ENCODE results near the gene STT3B. TPM values are rescaled to one million over a fixed set of nuclear protein-coding genes. Genes with fewer than 3 reads are reported as not detected.

The STT3B gene
- total and polyA plus RNA-seq, 4 experiments from 2014 or later = 145 to 183 (median 159) TPM

GRCh38 chr3:31530039-31530959 lies 2.4 kb upstream of the STT3B start:
- no peak overlapping the region for H3K4me3 Mint-ChIP-seq
- H3K27ac Mint-ChIP-seq = no peak overlapping the region

GRCh38 chr3:31530960-31531335 lies 1.8 kb upstream of the STT3B start:
- H3K27ac ChIP-seq (ENCODE audit: low read depth, low read length) = no peak overlapping the region
- no peaks in the 10 kb centered on the region for H3K36me3 ChIP-seq (ENCODE audit: insufficient read depth, low read length)
- DNase-seq = no peak
- ChIA-PET POLR2A (ENCODE audit: partially characterized antibody) (interaction anchor here (0.7 to 4.8 kb wide), 17 partner anchors 10 to 875 kb away, joined by 3 to 187 read pairs (median 15); no protein-coding TSS in a partner anchor), CTCF (ENCODE audit: partially characterized antibody) (interaction anchor here (0.7 to 4.1 kb wide), 12 partner anchors 9 to 596 kb away, joined by 3 to 48 read pairs (median 10); no protein-coding TSS in a partner anchor)
- peaks cover 21% of the 10 kb centered on the region for H3K4me1 ChIP-seq (ENCODE audit: insufficient read depth, low read length)
- peak overlapping the region in 5 of 8 donors; percentile 92 to 99 (median 98) for H3K4me3 Mint-ChIP-seq
- H3K4me1 Mint-ChIP-seq = peaks cover 2 to 22% (median 7%) of the 10 kb centered on the region in 4 donors
- no peaks in the 10 kb centered on the region for H3K27me3 ChIP-seq (ENCODE audit: insufficient read depth, low read length)
- H3K27me3 Mint-ChIP-seq = no peaks in the 10 kb centered on the region
- peaks cover 0 to 19% of the 10 kb centered on the region in 2 donors for H3K36me3 Mint-ChIP-seq
- no peaks in the 10 kb centered on the region for H3K9me3 ChIP-seq (ENCODE audit: control insufficient read depth in 1 of 2, low read length in 2 of 2)
- H3K9me3 Mint-ChIP-seq = no peaks in the 10 kb centered on the region
- H3K4me3 ChIP-seq (ENCODE audit: low read length in 2 of 2) = peak overlapping the region; percentile 9 to 84
- H3K27ac Mint-ChIP-seq = peak overlapping the region in 2 of 7 donors; percentile 99
- intact Hi-C loops (cut with micrococcal nuclease) = loop anchor here (5.0 to 10.0 kb wide), 6 partner anchors 154 to 974 kb away; partner anchors contain the start of gene CMTM6

More at GRCh38 chr3:31530039-31530959, 2.4 kb upstream of the STT3B start:
- peaks cover 0 to 19% of the 10 kb centered on the region in 2 donors for H3K36me3 Mint-ChIP-seq
- H3K9me3 Mint-ChIP-seq = no peaks in the 10 kb centered on the region
- intact Hi-C loops (cut with micrococcal nuclease) = loop anchor here (5.0 to 10.0 kb wide), 6 partner anchors 153 to 975 kb away; partner anchors contain the start of gene CMTM6
- peaks cover 0 to 19% (median 5%) of the 10 kb centered on the region in 4 donors for H3K4me1 Mint-ChIP-seq
- Histone ChIP-seq H3K27ac (ENCODE audit: low read depth, low read length) (no peak overlapping the region), H3K36me3 (ENCODE audit: insufficient read depth, low read length) (no peaks in the 10 kb centered on the region), H3K27me3 (ENCODE audit: insufficient read depth, low read length) (no peaks in the 10 kb centered on the region), H3K4me1 (ENCODE audit: insufficient read depth, low read length) (peaks cover 21% of the 10 kb centered on the region), H3K9me3 (ENCODE audit: control insufficient read depth in 1 of 2, low read length in 2 of 2) (no peaks in the 10 kb centered on the region), H3K4me3 (ENCODE audit: low read length in 2 of 2) (no peak overlapping the region)
- ChIA-PET CTCF (ENCODE audit: partially characterized antibody) (interaction anchor here (0.7 to 4.1 kb wide), 9 partner anchors 8 to 596 kb away, joined by 3 to 48 read pairs (median 15); no protein-coding TSS in a partner anchor), POLR2A (ENCODE audit: partially characterized antibody) (interaction anchor here (1.1 to 4.8 kb wide), 6 partner anchors 9 to 303 kb away, joined by 3 to 187 read pairs (median 52); no protein-coding TSS in a partner anchor)
- no peak for DNase-seq
- H3K27me3 Mint-ChIP-seq = no peaks in the 10 kb centered on the region

GRCh38 chr3:31531452-31531991 lies 1.2 kb upstream of the STT3B start:
- peak in 1 of 5 donors; percentile 20 for DNase-seq
- Mint-ChIP-seq H3K36me3 (peaks cover 0 to 19% of the 10 kb centered on the region in 2 donors), H3K4me3 (peak overlapping the region in 7 of 8 donors; percentile 92 to 99 (median 98)), H3K27ac (peak overlapping the region in 6 of 7 donors; percentile 97 to 99 (median 98)), H3K27me3 (no peaks in the 10 kb centered on the region), H3K9me3 (no peaks in the 10 kb centered on the region), H3K4me1 (peaks cover 8 to 28% (median 11%) of the 10 kb centered on the region in 4 donors)
- no peaks in the 10 kb centered on the region for H3K36me3 ChIP-seq (ENCODE audit: insufficient read depth, low read length)
- H3K4me3 ChIP-seq (ENCODE audit: low read length in 2 of 2) = peak overlapping the region; percentile 9 to 84
- H3K27me3 ChIP-seq (ENCODE audit: insufficient read depth, low read length) = no peaks in the 10 kb centered on the region
- intact Hi-C loops (cut with micrococcal nuclease) = loop anchor here (5.0 to 10.0 kb wide), 6 partner anchors 154 to 973 kb away; partner anchors contain the start of gene CMTM6
- ChIA-PET CTCF (ENCODE audit: partially characterized antibody) (interaction anchor here (0.7 to 4.1 kb wide), 17 partner anchors 8 to 597 kb away, joined by 3 to 48 read pairs (median 10); no protein-coding TSS in a partner anchor), POLR2A (ENCODE audit: partially characterized antibody) (interaction anchor here (0.6 to 4.8 kb wide), 33 partner anchors 10 to 1909 kb away, joined by 3 to 187 read pairs (median 5); partner anchors contain the start of gene UBP1)
- peak overlapping the region; percentile 88 for H3K27ac ChIP-seq (ENCODE audit: low read depth, low read length)
- H3K9me3 ChIP-seq (ENCODE audit: control insufficient read depth in 1 of 2, low read length in 2 of 2) = no peaks in the 10 kb centered on the region
- H3K4me1 ChIP-seq (ENCODE audit: insufficient read depth, low read length) = peaks cover 25% of the 10 kb centered on the region

- Histone ChIP-seq H3K36me3 (ENCODE audit: insufficient read depth, low read length) (no peaks in the 10 kb centered on the region), H3K4me3 (ENCODE audit: low read length in 2 of 2) (peak overlapping the region; percentile 9 to 84), H3K27ac (ENCODE audit: low read depth, low read length) (peak overlapping the region; percentile 88), H3K4me1 (ENCODE audit: insufficient read depth, low read length) (peaks cover 31% of the 10 kb centered on the region), H3K9me3 (ENCODE audit: control insufficient read depth in 1 of 2, low read length in 2 of 2) (no peaks in the 10 kb centered on the region), H3K27me3 (ENCODE audit: insufficient read depth, low read length) (no peaks in the 10 kb centered on the region)
- H3K27ac Mint-ChIP-seq = peak overlapping the region in 6 of 7 donors; percentile 97 to 99 (median 98)
- H3K27me3 Mint-ChIP-seq = no peaks in the 10 kb centered on the region
- peak; percentile 98 for DNase-seq
- POLR2A ChIA-PET (ENCODE audit: partially characterized antibody) = interaction anchor here (0.6 to 4.8 kb wide), 68 partner anchors 9 to 1908 kb away, joined by 3 to 187 read pairs (median 5); partner anchors contain the start of genes CNOT10, GPD1L, TGFBR2 and UBP1
- H3K36me3 Mint-ChIP-seq = peaks cover 0 to 19% of the 10 kb centered on the region in 2 donors
- intact Hi-C loops (cut with micrococcal nuclease) = loop anchor here (1.0 to 10.0 kb wide), 12 partner anchors 19 to 1153 kb away; partner anchors contain the start of genes CMTM6 and CNOT10
- peaks cover 9 to 33% (median 16%) of the 10 kb centered on the region in 4 donors for H3K4me1 Mint-ChIP-seq
- CTCF ChIA-PET (ENCODE audit: partially characterized antibody) = interaction anchor here (0.7 to 4.1 kb wide), 26 partner anchors 8 to 309 kb away, joined by 3 to 48 read pairs (median 5); no protein-coding TSS in a partner anchor
- no peaks in the 10 kb centered on the region for H3K9me3 Mint-ChIP-seq
- peak overlapping the region in 7 of 8 donors; percentile 92 to 99 (median 98) for H3K4me3 Mint-ChIP-seq
Measured at GRCh38 chr3:31531992-31532586, 636 bp upstream of the STT3B start.

- CTCF ChIA-PET (ENCODE audit: partially characterized antibody) = interaction anchor here (0.6 to 4.1 kb wide), 24 partner anchors 9 to 311 kb away, joined by 3 to 48 read pairs (median 5); no protein-coding TSS in a partner anchor
- DNase-seq = peak; percentile 63 to 78 (median 67)
- H3K9me3 ChIP-seq (ENCODE audit: control insufficient read depth in 1 of 2, low read length in 2 of 2) = no peaks in the 10 kb centered on the region
- no peaks in the 10 kb centered on the region for H3K36me3 ChIP-seq (ENCODE audit: insufficient read depth, low read length)
- H3K27me3 ChIP-seq (ENCODE audit: insufficient read depth, low read length) = no peaks in the 10 kb centered on the region
- H3K27me3 Mint-ChIP-seq = no peaks in the 10 kb centered on the region
- intact Hi-C loops (cut with micrococcal nuclease) = loop anchor here (1.0 to 10.0 kb wide), 10 partner anchors 10 to 971 kb away; partner anchors contain the start of gene CMTM6
- H3K4me1 Mint-ChIP-seq = peaks cover 19 to 46% (median 29%) of the 10 kb centered on the region in 4 donors
- H3K4me3 Mint-ChIP-seq = peak overlapping the region; percentile 97 to 99 (median 99)
- peak overlapping the region; percentile 88 for H3K27ac ChIP-seq (ENCODE audit: low read depth, low read length)
- H3K4me3 ChIP-seq (ENCODE audit: low read length in 2 of 2) = peak overlapping the region; percentile 70 to 84
- H3K4me1 ChIP-seq (ENCODE audit: insufficient read depth, low read length) = peaks cover 44% of the 10 kb centered on the region
- POLR2A ChIA-PET (ENCODE audit: partially characterized antibody) = interaction anchor here (0.6 to 4.8 kb wide), 50 partner anchors 8 to 1179 kb away, joined by 3 to 187 read pairs (median 6); partner anchors contain the start of genes GPD1L and TGFBR2
- peak overlapping the region in 6 of 7 donors; percentile 95 to 99 (median 98) for H3K27ac Mint-ChIP-seq
- H3K36me3 Mint-ChIP-seq = peaks cover 7 to 25% of the 10 kb centered on the region in 2 donors
- no peaks in the 10 kb centered on the region for H3K9me3 Mint-ChIP-seq
Measured at GRCh38 chr3:31533169-31534064, 692 bp downstream of the STT3B start.
